ENCODE results near the gene BCS1L.

BCS1L gene, protein sequence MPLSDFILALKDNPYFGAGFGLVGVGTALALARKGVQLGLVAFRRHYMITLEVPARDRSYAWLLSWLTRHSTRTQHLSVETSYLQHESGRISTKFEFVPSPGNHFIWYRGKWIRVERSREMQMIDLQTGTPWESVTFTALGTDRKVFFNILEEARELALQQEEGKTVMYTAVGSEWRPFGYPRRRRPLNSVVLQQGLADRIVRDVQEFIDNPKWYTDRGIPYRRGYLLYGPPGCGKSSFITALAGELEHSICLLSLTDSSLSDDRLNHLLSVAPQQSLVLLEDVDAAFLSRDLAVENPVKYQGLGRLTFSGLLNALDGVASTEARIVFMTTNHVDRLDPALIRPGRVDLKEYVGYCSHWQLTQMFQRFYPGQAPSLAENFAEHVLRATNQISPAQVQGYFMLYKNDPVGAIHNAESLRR

DNA sequence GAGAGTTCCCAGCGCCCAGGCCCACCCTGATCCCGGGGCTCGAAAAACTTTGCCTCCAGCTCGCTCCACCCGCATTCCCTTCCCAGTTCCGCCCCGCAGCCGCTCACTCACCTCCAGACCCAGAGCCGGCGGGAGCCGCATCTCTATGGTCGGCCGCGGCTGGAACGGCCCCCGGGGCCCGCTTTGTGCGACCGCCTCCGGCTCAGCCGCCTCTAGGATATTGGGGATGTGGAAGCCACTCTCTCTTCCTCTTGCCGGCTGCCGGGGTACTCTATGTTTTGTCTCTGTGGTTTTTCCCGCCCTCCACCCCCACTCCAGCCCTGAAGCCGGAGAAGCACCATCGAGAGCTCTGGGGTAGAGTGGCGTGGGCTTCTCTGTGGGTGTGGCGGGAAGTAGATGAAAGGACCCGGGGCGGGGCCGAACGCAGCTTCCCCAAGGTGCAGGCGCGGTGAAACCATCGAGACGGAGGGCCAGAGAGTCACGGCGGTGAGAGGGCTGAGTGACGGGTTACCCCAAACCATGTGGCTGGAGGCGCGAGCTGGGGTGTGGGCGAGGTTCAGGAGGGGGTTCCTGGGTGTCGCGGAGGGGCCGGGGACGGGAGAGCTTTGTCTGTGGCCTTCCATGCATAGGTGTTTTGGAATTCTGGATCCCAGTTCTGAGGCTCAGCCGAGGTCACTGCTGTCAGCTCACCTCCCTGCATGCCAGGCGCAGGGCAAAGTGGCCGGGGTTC lies at the start of gene BCS1L, which contains the start of gene ZNF142:
Gene BCS1L, plus strand, starts transcription at position 426 of the 730 bp plus-strand sequence. CDS start 1,305 bp downstream, outside the sequence.
Gene ZNF142, minus strand, starts transcription at position 366 of the 730 bp plus-strand sequence. CDS start 3,194 bp downstream, outside the sequence.
- DNase-seq (ENCODE audit: low spot score): peak; percentile 95

DNA sequence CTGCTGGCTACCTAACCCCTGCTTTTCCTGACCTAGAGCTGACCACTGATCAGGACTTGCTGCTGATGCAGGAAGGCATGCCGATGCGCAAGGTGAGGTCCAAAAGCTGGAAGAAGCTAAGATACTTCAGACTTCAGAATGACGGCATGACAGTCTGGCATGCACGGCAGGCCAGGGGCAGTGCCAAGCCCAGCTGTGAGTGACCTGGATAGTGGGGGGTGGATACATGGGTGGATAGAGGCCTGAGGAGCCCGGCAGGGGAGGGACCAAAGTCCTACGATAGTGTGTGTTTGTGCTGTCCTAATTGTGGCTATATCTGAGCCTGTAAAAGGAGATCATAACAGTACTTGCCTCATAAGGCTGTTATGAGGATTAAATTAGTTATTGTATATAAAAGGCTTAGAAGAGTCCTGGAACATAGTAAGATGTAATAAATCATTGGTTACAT lies 43.6 kb upstream of the BCS1L start:
- DNase-seq (ENCODE audit: low spot score): no peak

DNA sequence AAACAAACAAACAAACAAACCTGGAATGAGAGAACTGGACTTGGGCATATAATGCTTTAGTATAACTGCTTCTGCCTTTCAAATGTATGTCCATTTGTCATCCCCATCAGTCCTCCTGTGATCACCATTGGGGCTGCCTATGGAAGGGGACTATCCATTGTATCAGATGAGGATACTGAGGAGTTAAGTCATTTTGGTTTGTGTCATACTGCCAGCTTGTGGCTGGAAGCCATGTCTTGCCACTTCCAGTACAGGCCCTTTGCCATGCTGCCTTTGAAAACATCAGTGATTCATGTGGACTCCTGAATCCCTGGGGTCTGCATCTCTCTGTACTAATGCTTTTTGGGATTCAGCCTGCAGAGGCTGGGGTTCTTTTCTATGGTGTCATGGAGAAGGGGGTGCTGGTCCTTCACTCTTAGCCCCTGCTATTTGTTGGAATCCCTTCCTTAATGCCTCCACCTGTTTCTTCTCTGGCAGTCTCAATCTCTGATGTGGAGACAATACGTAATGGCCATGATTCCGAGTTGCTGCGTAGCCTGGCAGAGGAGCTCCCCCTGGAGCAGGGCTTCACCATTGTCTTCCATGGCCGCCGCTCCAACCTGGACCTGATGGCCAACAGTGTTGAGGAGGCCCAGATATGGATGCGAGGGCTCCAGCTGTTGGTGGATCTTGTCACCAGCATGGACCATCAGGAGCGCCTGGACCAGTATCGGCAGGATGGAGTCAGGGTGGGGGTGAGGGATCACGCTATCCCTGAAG lies 41.2 kb upstream of the BCS1L start:
- DNase-seq (ENCODE audit: low spot score): no peak

DNA sequence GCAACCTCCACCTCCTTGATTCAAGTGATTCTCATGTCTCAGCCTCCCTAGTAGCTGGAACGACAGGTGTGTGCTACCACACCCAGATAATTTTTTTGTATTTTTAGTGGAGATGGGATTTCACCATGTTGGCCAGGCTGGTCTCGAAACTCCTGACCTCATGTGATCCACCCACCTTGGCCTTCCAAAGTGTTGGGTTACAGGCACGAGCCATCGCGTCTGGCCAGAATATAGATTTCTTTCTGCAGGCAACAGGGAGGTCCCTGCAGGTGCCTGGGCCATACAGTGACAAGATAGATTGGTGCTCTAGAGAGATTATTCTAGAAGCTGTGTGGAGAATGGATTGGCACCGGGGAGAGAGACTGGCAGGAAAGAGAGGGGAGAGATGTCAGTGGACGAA lies 38.5 kb upstream of the BCS1L start:
- DNase-seq (ENCODE audit: low spot score): no peak

DNA sequence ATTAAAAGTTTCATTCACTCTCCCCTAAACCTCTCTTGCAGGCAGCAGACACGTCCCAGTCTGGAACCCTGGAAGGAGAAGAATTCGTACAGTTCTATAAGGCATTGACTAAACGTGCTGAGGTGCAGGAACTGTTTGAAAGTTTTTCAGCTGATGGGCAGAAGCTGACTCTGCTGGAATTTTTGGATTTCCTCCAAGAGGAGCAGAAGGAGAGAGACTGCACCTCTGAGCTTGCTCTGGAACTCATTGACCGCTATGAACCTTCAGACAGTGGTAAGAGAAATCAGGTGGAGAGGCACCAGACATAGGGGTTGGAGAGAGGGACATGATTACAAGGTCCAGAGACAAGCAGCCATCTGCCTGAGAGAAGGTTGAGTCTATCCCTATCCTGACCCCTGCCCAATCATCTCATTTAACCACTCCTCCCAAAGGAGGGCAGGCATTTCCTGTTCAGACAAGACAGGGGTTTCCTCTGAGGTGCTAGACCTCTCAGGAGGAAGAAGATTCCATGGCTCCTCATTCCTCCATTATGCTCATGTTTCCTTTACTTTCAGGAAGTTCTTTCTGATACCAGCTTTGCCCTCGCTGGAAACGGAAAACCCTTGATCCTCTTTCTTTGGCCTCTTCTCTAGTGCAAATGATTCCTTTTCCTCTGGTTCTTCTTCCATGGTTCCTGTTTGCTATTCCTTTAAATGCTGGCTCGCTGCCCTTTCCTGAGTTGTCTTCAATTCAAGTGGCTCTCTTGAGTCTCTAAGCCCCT lies 36.7 kb upstream of the BCS1L start:
- DNase-seq (ENCODE audit: low spot score): no peak

DNA sequence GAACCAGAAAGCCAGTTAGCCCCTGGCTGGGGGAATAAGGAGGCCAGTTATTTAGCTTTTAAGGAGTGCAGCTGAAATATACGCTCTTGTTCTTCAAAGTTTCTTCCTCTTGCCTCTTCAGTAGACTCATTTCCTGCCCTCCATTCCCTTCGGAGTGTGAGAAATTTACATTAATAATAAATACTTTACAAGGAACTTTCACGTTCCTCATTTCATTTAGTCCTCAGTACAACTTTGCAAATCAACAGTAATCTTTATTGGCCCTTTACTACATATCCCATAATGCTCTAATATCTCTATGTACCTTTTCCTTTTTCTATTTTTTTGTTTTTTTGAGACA lies 36.1 kb upstream of the BCS1L start:
- DNase-seq (ENCODE audit: low spot score): no peak

DNA sequence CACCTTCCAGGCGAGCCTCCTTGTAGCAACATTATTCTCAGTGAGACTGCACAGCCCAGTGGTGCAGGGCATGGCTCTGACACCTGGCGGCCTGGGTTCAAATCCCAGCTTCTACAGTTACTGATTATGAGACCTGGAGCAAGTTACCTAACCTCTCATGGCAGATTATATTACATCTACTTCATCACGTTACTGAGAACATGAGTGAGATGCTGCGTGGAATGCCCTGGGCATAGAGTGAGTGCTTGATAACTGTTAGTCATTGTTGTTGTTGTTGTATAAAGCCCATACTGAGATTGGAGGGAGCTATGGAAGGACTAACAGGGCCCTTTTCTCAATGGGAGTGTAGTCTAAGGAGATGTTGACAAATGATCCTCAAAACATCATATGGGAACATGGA lies 33.1 kb upstream of the BCS1L start:
- DNase-seq (ENCODE audit: low spot score): no peak

DNA sequence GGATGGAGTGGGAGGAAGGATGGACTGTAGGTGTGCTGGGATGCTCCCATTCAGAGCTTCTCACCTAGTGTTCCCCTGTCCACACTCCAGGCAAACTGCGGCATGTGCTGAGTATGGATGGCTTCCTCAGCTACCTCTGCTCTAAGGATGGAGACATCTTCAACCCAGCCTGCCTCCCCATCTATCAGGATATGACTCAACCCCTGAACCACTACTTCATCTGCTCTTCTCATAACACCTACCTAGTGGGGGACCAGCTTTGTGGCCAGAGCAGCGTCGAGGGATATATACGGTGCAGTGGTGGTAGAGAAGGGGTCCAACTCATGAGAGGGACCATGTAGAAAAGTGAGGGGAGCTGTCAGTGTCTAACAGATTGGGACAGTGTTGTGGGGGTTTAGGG lies 31.5 kb upstream of the BCS1L start:
- DNase-seq (ENCODE audit: low spot score): no peak

DNA sequence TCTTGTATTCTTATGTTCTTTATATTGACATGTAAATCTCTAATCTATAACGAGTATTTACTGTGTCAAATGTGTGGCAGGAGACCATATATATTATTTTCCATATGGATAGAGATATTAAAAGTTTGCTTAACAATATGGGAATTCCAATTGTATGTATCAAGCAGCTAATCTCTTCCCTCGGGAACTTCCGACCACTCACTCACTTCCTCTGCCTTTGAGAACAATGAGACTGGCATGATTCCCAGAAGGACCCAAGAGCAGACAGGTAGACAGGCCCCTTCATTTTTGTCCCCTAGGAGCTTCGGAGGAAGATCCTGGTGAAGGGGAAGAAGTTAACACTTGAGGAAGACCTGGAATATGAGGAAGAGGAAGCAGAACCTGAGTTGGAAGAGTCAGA lies 27.6 kb upstream of the BCS1L start:
- DNase-seq (ENCODE audit: low spot score): no peak

DNA sequence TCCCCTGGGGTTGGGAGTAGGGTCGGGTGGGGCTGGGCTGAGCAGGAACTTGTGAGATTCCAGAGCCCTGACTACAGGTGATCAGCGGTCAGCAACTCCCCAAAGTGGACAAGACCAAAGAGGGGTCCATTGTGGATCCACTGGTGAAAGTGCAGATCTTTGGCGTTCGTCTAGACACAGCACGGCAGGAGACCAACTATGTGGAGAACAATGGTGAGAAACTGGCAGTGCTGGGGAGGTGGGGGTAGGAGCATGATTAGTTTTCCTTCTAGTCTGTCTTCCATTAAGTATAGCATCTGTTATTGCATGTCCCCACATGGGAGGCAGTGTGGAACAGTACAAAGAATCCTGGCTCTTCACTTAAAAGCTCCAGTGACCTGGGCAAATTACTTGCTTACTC lies 23.8 kb upstream of the BCS1L start:
- DNase-seq (ENCODE audit: low spot score): no peak

DNA sequence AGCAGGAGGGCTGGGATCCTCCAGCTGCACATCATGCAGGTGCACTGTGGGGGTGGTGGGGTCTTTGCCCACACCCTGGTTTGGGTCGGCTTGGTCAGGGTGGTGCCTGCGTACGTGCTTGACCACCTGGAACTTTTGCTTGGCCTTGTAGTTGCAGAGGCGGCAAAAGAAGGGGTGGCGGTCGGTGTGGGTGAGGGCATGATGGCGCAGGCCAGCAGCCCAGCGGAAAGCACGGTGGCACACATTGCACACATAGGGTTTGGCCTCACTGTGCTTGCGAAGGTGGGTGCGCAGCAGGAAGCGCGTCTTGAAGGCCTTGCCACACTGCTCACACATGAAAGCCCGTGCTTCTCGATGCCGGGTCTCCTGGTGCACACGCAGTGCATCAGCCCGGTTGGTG lies 21.1 kb upstream of the BCS1L start:
- DNase-seq (ENCODE audit: low spot score): no peak

DNA sequence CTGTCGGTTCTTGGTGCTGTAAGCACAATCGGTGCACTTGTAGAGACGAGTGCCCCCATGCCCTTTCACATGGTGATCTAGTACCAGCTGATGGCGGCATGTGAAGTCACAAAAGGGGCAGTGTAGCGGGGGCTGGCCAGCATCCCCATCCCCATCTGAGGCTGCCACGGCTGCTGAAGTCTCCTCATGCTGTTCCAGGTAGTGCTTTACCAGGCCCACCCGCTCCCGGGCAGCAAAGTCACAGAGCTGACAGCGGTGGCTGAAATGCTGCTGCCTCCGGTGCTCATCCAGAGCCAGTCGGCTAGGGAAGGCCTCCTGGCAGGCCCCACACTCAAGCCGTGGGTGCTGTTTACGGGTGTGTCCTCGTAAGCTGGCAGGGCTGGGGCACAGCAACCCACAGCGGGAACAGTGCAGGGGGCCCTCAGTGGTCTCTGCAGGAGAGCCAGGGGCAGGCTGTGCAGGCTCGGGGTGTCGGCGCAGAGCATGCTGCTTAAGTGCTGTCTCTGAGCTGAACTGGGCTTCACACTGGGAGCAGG lies 17.3 kb upstream of the BCS1L start:
- DNase-seq (ENCODE audit: low spot score): no peak

DNA sequence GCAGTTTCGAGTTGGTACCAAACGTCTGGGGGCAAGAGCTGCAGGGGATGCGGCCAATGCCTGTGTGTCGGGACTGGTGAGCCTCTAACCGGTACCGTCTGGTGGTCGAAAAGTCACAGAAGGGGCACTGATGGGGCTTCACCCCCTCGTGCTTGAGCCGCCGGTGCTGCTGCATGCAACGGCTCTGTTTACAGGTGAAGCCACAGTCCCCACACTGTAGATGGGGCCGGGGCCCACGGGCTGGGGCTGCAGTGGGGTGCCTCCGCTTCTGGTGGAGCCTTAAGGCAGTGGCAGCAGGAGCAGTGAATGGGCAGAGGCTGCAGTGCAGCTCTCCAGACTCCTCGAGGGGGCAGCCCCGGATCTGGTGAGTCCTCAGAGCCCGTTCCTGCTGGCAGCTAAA lies 16.7 kb upstream of the BCS1L start:
- DNase-seq (ENCODE audit: low spot score): no peak

DNA sequence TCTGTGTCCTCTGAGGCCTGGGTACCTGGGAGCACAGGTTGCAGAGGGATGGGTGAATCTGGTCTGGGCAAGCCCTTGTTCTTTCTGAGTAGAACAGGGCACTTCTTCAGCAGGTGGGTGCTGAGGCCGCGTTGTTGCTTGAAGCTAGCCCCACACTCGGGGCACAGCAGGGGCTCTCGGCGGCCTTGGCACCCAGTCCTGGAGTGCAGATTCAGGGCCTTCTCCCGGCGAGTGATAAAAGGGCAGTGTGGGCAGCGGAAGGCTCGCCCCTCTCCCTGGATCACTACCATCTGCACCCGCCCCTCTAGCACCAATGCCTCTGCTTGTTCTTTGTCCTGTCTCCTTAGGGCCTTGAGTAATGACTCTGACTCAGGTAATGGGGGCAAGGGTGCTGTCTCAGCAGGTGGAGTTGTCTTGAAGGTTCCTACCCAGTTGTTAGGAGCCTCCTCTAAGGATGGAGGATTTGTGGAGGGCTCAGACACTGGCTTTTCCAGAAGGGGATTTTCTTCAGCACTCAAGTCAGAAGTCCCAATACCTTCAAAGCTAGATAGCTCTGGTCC lies 15.7 kb upstream of the BCS1L start:
- no peak for DNase-seq (ENCODE audit: low spot score)

DNA sequence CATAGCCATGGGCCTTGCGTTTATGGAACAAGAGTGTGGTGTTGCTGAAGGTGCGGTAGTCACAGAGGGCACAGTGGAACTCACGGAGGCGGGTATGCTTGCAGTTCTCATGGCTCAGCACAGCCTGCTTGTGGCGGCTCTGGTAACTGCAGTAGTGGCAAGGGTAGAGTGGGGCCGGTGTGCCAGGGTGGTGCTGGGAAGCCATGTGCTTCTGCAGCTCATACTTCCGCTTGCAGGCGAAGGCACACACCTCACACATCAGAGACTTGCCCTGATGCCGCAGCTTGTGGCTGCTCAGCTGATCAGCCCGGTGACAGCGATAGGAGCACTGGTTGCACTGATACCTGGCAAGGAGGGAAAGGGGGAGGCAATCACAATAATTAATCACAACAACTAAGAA lies 14.8 kb upstream of the BCS1L start:
- DNase-seq (ENCODE audit: low spot score): no peak

DNA sequence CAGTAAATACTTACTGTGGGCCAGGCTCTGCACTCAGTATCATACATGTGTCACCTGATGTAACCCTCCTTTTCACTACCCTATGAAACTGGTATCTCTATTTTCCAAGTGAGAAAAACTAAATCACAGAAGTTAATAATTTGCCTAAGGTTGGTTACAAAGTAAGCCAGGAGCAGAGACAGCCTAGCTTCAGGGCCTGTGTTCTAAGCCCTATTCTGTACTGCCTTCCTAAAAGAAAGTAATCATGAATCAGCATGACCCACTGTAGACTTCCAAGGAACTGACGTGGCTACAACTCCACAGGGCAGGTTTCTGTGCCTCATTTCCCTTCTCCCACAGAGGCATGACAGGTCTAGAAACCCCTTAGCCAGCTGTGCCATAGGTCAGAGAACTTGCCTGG lies 14.4 kb upstream of the BCS1L start:
- DNase-seq (ENCODE audit: low spot score): no peak

DNA sequence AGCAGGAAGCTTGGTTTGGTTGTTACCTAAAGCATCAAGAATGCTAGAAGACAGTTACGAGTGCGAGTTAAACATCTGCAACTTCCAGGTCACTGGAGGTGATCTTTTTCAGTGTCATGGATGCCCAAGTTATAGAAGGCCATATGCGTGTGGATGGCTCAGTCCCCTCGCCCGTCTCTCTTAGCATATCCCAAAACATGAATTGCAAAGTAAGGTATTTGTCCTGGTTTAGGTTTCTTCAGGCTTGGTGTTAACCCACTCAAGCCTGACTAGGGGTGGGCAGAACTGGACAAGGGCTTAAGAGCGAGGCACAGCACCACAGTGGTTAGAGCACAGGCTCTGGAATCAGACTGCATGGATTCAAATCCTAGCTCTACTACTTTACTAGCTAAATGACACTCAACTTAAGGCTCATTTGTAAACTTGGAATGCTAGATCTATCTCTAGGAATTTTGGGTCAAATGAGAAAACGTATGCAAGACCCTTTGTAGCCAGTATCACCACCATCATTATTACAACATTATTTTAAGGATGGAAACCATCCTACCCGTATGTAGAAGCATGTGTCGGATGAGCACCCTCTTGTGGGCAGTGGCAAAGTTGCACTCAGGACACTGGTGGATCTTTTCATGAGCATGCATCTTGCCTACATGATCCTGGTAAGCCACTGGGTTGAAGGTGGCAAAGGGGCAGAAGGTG lies 11.2 kb upstream of the BCS1L start:
- peak; percentile 62 for DNase-seq (ENCODE audit: low spot score)

DNA sequence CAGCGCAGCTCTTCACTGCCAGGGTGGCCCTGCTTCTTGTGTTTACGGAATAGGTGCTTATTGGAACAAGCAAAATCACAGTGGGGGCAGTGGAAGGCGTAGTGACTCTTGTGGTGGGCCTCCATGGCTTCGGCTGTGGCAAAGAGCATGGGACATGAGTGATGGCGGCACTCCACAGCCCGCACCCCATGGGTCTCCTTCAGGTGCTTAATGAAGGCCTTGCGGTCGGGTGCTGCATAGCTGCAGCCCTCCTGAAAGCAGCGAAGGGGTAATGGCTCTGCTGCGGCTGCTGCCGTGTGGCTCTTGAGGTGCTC lies 10.7 kb upstream of the BCS1L start:
- no peak for DNase-seq (ENCODE audit: low spot score)

DNA sequence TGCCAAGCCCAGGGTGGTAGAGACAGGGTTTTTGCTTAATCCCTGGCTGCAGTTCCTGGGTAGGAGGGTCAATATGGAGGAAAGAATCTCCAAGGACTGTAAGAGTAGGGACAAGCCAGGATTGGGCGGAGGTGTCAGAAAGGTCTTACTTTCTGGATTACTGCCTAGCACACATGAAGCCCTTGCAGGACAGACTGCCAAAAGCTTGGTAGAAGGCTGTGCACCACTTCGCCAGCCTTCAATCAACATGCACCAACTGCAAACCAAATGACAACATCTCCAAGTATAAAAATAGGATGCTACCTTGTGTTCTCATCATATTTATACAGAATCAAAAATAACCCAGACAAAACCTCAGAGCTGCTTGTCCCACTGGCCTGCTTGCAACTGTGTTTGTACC lies 3.7 kb upstream of the BCS1L start:
- DNase-seq (ENCODE audit: low spot score): no peak

DNA sequence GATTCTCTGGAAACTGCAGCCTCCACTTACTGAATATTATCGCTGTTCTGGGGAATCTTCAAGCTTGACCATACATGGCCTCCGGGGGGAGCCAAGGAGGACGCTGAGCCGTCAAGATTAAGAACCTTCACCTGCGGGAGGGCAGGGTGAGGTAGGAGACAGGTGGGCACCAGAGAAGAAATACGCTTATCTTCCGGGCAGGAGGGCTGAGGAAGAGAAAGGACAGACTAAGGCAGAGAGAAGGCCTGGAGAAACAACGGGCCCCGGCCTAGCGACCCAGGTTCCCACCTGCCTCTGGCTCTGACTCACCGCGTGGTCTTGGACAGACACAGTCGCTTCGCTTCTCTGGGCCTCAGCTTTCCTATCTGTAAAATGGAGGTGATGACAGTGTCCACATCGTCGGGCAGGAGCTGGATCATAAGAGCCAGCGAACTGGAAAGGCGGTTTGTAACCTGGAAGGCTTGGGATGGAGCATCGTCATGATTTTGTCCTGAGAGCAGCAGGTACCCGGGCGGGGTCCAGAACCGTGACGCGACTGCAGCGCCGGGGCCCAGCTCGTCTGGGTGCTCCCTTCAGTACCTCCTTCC lies 719 bp upstream of the BCS1L start:
- peak; percentile 54 for DNase-seq (ENCODE audit: low spot score)

DNA sequence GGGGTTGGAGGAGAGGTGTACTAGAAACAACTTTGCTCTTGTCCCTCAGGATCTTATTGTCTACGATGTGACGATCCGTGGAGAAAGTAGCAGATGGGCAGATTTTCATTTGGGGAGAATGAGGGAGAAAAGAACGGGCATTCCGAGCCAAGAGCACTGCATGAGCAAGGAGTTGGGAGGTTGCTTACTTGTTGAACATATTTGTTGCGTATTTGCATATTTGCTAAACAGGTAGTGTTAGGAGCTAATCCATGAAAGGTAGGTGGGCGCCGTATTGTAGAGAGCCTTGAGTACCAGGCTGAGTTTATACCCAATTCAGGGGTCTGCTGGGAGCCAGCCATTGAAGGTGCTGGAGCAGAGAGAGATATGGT lies 490 bp downstream of the BCS1L start:
- no peak for DNase-seq (ENCODE audit: low spot score)

All from CD4-positive, alpha-beta T cell treated with Interleukin-2 at 100 ng/mL for 4 hours (primary cell).